HG03378 (cell line): ENCODE results near the gene TMED3.
A peak's percentile ranks its signal among the peaks of the same experiment; 100 is the strongest.

Experiments used
- ATAC-seq: cut with Tn5 transposase; IDR thresholded peaks from one replicate; pipeline ENCODE4 v1.9.1; 2021; ENCODE audit warnings: mild to moderate bottlenecking, moderate library complexity; ENCODE audit not compliant: unreplicated experiment

Gene TMED3

GRCh38 chr15:79310985-79311900 is at the start of gene TMED3:
Gene TMED3, plus strand, starts transcription at chr15:79311112. Its CDS starts 138 bp downstream, at chr15:79311250.
- peak; percentile 67 for ATAC-seq

DNA sequence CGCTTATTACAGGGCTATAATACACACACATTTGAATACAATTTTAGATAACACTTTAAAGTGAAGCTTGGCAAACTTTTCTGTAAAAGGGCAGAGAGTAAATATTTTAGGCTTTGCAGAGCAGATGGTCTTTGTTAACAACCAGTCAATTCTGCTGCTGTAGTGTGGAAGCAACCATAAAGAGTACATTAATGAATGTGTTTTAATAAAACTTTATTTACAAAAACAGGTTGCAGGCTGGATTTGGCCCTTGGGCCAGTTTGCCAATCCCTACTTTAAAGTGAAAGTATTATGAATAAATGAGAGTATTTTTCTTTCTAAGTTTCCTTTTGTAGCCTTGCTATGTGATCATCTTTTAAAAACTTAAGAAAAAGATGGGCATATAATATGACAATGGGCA is 49.1 kb upstream of the TMED3 start:
- no peak for ATAC-seq

DNA sequence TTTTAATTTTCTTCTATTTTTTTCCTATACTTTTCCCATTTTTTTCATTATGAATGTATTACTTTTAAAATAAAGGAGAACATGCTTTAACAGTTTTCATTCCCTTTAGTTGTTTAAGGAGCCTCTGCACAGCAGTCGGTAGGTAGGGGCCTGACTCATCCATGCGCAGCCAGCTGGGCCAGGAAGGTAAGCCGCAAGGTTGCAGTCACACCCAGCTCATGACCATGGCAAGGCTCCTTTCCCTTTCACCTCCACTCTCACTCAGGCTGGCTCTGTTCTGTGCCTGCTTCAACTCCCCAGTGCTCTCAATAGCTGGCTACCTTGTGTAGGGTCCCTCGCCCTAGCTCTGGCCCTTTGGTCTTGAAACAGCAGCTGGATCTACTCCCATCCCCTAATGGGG is 45.7 kb upstream of the TMED3 start:
- no peak for ATAC-seq

DNA sequence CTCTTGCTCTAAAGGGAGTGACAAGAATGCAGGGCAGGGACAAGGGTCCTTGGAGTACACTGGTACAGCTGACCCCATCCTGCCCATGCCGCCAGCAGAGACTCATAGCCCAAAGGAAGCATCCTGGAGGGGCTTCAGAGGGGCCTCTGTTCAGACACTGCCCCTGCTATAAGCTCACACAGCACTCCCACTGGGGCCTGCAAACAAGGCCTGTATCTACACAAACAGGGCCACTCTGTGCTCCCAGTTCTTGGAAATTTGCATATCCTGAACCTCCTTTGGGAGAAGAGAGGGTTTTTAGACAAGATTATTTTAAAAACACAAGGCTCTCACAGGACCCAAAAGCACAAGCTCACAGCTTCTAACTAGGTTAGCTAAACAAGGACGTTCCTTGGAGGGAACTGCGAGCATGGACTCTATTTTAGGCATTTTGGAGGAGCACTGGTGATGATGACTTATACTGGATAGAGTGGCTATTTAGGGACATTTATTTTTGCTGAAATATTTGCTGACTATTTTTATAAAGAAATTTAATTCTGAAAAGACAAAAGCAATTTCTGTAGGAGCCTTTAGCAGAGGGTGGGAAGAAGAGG is 44.8 kb upstream of the TMED3 start:
- ATAC-seq, result no peak

- ATAC-seq, result no peak
Measured at GRCh38 chr15:79282371-79283251, 28.3 kb upstream of the TMED3 start, which contains the start of gene ANKRD34C. Gene ANKRD34C, plus strand, starts transcription at chr15:79282722. Its CDS starts 10,563 bp downstream, at chr15:79293285.

GRCh38 chr15:79283252-79284048 is 27.5 kb upstream of the TMED3 start:
- no peak for ATAC-seq

GRCh38 chr15:79290642-79291275 is 20.2 kb upstream of the TMED3 start:
- ATAC-seq, result no peak

DNA sequence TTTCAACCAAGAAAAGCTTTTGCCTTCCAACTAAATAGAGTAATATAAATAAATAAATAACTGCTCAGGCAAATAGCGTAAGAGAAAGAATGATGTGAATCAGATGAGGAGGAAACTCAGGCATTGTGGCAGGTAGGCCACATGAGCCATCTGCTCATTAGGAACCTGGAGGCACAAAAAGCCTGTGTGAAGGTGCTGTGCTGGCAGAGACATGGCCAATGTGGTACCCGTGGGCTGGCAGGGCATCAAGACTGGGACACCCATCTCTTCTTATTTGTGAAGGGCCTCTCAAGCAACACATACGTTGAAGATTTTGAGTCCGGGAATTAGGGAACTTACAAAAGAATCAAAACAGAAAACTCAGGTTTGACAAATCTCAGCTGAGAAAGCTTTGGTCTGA is 18.9 kb upstream of the TMED3 start:
- ATAC-seq, result no peak

DNA sequence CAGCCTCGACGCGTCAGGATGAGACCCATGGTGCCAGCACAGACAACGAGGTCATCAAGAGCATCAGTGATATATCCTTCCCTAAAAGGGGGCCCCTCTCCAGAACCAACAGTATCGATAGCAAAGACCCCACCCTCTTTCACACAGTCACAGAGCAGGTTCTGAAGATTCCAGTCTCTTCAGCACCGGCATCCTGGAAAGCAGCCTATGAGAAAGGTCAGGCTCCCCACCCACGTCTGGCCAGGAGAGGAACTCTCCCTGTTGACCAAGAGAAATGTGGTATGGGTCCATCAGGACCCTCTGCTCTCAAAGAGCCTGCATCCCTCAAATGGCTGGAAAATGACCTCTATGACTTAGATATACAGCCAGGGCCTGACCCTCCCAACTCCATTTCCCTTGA is 16.8 kb upstream of the TMED3 start:
- ATAC-seq, result no peak

GRCh38 chr15:79296583-79296982 is 14.3 kb upstream of the TMED3 start:
- ATAC-seq, result no peak

DNA sequence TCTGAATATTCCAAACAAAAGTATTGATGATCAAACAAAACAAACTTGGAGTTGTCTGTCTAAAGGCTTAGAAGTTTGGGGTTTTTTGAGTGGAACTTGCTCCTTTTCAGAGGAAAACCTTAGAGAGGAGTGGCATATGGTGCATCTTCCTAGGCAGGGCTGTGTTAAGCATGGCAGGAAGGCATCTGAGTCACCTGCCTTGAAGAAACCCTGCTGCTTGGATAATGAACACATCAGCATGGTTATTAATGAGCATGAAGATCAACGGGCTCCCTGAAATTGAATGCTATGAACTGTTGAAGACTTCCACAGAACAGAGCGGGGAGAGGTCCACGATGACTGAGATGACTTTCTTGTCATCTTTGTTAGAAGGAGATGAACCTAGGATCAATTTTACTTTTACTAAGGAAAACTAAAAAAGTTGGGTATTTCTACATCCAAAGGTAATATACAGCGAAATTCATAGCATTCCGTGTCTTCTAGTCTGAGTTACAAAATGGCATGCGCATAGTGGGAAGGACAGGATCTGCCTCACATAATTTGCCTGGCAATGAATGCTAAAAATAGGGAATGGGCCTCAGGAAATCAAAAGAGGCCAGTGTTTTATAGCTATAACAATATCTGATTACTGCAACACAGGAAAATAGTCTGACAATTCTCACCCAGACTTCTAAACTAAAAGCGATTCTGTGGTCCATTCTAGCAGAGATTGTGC is 11.6 kb upstream of the TMED3 start:
- no peak for ATAC-seq

DNA sequence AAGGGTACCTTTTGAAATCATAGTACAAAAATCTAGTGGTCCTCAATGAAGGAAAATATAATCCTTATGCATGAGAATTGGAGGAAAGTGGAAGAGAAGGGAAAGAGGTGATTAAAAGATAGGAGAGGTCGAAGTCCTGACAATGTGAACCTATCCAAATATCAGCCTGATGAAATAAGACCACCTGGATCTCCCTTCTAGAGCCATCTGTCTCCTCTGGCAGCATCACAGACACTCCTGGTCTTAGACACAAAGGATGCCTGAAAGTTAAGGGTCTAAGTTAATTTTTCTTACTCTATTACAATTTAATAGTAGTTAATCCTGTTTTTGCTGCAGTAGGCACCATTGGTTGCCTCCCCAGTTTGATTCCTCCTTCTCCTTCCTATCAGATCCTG is 11.1 kb upstream of the TMED3 start:
- ATAC-seq, result no peak

GRCh38 chr15:79307251-79307650 is 3.7 kb upstream of the TMED3 start:
- no peak for ATAC-seq

- no peak for ATAC-seq
Measured at GRCh38 chr15:79308874-79309273, 2.0 kb upstream of the TMED3 start.

- ATAC-seq, result peak; percentile 7
Measured at GRCh38 chr15:79310612-79310984, 314 bp upstream of the TMED3 start.

DNA sequence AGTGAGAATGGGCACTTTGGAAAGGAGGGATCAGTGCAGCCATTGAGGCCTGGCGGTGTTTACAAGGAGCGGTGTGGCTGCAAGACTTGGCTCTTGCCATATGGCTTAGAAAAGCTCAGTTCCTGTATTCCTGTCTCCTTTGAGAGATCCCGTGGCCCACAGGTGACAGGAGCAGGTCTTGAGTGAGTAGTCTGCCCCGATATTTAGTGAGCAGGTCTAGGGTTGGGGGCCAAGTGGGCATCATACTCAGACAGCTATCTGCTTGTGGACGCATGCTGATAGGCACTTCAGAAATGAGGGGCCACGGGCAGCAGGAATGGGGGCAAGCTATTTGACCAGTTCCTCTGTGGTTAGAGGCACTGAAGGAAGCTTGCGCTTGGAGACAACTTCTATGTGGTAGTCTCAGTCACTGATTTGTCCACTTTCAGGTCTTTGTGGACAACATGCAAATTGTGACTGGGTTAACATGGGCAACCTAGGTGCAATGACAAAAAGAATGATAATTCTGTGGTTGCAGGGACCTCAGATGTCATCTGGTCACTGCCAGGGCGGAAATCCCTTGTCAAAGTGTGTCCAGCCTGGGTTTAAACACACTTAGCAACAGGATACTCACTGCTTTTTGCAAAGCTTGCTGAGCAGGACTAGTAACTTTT is 1.1 kb downstream of the TMED3 start:
- ATAC-seq, result no peak

DNA sequence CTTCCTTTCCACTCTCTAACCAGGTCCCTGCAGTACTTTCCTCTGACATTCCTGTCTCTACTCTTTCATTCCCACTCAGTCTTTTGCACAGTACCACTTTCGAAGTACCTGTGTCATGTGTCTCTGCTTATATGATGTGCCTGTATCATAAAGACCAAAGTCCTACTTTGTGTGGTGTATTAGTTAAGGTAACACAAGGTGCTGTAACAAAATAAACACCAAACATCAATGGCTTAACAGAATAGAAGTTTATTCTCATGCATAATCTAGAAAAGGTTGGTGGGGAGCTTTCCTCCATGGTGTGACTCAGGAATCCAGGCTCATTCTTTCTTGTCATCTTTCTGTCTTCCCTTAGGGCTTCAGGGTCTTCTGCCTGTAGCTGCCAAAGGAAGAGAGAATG is 3.3 kb downstream of the TMED3 start:
- no peak for ATAC-seq

GRCh38 chr15:79314811-79315210 is 3.9 kb downstream of the TMED3 start:
- no peak for ATAC-seq
